GM23248 (cell line): ENCODE measurements around the gene DSTYK. TPM values are rescaled to one million over a fixed set of nuclear protein-coding genes. Genes with fewer than 3 reads are reported as not detected.

Experiments
- DNase-seq: peaks from one replicate; pipeline ENCODE4 v3.0.0-alpha.2; 2015
- H2AFZ ChIP-seq: fragments of 200-600 bp; sonication (generic); 2 replicates; pipeline ENCODE4 v1.6.1; 2016; ENCODE audit warnings: antibody characterized with exemption
- H3F3A ChIP-seq: fragments of 200-600 bp; sonication (generic); 2 replicates; pipeline ENCODE4 v1.6.1; 2016; ENCODE audit warnings: mild to moderate bottlenecking, antibody characterized with exemption, mixed run types; ENCODE audit not compliant: insufficient read depth
- H3K27ac ChIP-seq: fragments of 200-600 bp; sonication (generic); 2 replicates; pipeline ENCODE4 v1.5.1; 2016; ENCODE audit warnings: mild to moderate bottlenecking
- H3K27me3 ChIP-seq: fragments of 200-600 bp; sonication (generic); replicated peaks from 2 replicates; pipeline ENCODE4 v1.6.1; 2016; ENCODE audit warnings: mild to moderate bottlenecking; ENCODE audit not compliant: insufficient read depth
- H3K36me3 ChIP-seq: fragments of 200-600 bp; sonication (generic); 2 replicates; pipeline ENCODE4 v1.6.1; 2016; ENCODE audit warnings: low read depth, mild to moderate bottlenecking
- H3K4me1 ChIP-seq: fragments of 200-600 bp; sonication (generic); 2 replicates; pipeline ENCODE4 v1.6.1; 2016; ENCODE audit warnings: mild to moderate bottlenecking; ENCODE audit not compliant: insufficient read depth
- H3K4me2 ChIP-seq: fragments of 200-600 bp; sonication (generic); one replicate; pipeline ENCODE4 v1.6.1; 2016; ENCODE audit warnings: mild to moderate bottlenecking; ENCODE audit not compliant: unreplicated experiment
- H3K4me3 ChIP-seq: fragments of 200-600 bp; sonication (generic); 2 replicates; pipeline ENCODE4 v1.5.1; 2016; ENCODE audit warnings: mild to moderate bottlenecking
- H3K79me2 ChIP-seq: fragments of 200-600 bp; sonication (generic); 2 replicates; pipeline ENCODE4 v1.6.1; 2016; ENCODE audit warnings: mild to moderate bottlenecking; ENCODE audit not compliant: insufficient read depth
- H3K9ac ChIP-seq: fragments of 200-600 bp; sonication (generic); 2 replicates; pipeline ENCODE4 v1.6.1; 2016; ENCODE audit warnings: mild to moderate bottlenecking
- H3K9me2 ChIP-seq: fragments of 200-600 bp; sonication (generic); 2 replicates; pipeline ENCODE4 v1.6.1; 2016; ENCODE audit warnings: mixed run types, mild to moderate bottlenecking, moderate library complexity; ENCODE audit not compliant: insufficient read depth
- H3K9me3 ChIP-seq: fragments of 200-600 bp; sonication (generic); one replicate; pipeline ENCODE4 v1.6.1; 2017; ENCODE audit warnings: low read depth
- H4K20me1 ChIP-seq: fragments of 200-600 bp; sonication (generic); 2 replicates; pipeline ENCODE4 v1.6.0; 2016; ENCODE audit not compliant: insufficient read depth
- EZH2 ChIP-seq: fragments of 200-600 bp; sonication (generic); IDR thresholded peaks from 2 replicates; pipeline ENCODE4 v1.6.1; 2018; ENCODE audit warnings: antibody characterized with exemption, mild to moderate bottlenecking; ENCODE audit not compliant: insufficient read depth, poor library complexity, severe bottlenecking
- EZH2phosphoT487 ChIP-seq: fragments of 200-600 bp; sonication (generic); IDR thresholded peaks from 2 replicates; pipeline ENCODE4 v1.6.1; 2018; ENCODE audit warnings: antibody characterized with exemption, moderate library complexity, mild to moderate bottlenecking, low read depth; ENCODE audit not compliant: insufficient read depth
- WGBS, 2 experiments: methylation state at CpG; one replicate each; pipeline ENCODE4 v1.1.6; 2015 to 2017; ENCODE audit warnings: low lambda C conversion rate in 2 of 2, low coverage in 1 of 2; ENCODE audit errors: missing lambda C conversion rate in 2 of 2; 5-methylcytosine and 5-hydroxymethylcytosine counted together
- in situ Hi-C: fragments of 300-500 bp; cut with MboI; formaldehyde crosslinking; loops from 2 replicates; pipeline ENCODE4 v1.15.0; 2020
- polyA plus RNA-seq: library from polyadenylated mRNA; unstranded; fragments of >200 nt; fragmentation: Nextera tagmentation; extraction: Ambion mirVana; gene quantifications from 2 replicates; pipeline ENCODE4 v1.2.1, GENCODE V29; 2016
- total RNA-seq: library from RNA; depleted of rRNA; stranded (reverse); fragments of >200 nt; shearing (Covaris generic); gene quantifications from 2 replicates; pipeline ENCODE4 v1.2.3, GENCODE V29; 2014

The DSTYK gene
- total and polyA plus RNA-seq, 2 experiments from 2014 or later = 9.8 to 12.1 TPM

- Histone ChIP-seq H3K4me1 (peaks cover 14% of the 10 kb centered on the region), H2AFZ (no peak overlapping the region), H3K27me3 (no peaks in the 10 kb centered on the region), H4K20me1 (0 out of 2 replicates have a peak, but pooled peaks cover 7% of the 10 kb centered on the region), H3K79me2 (peaks cover 98% of the 10 kb centered on the region), H3F3A (peaks cover 6% of the 10 kb centered on the region; the same call in 1 of the 2 replicates), H3K4me3 (no peak overlapping the region), H3K9me2 (no peaks in the 10 kb centered on the region), H3K36me3 (no peaks in the 10 kb centered on the region), H3K27ac (no peak overlapping the region), H3K4me2 (no peak overlapping the region), H3K9me3 (no peaks in the 10 kb centered on the region), H3K9ac (no peak overlapping the region)
- in situ Hi-C loops = no loop called here
- DNase-seq = no peak
- 50 to 59% methylated on average over 2 of the region's 2 CpGs for WGBS, 2 experiments
- TF ChIP-seq EZH2phosphoT487 (no peak), EZH2 (no peak)
Measured at GRCh38 chr1:205189131-205189530, 22.4 kb downstream of the DSTYK start.

- WGBS, 2 experiments = 25 to 34% methylated on average over 2 of the region's 2 CpGs
- Histone ChIP-seq H3K36me3 (no peaks in the 10 kb centered on the region), H3K79me2 (peaks cover 98% of the 10 kb centered on the region), H3K9me3 (no peaks in the 10 kb centered on the region), H3K27ac (no peak overlapping the region), H3K9ac (no peak overlapping the region), H3K4me3 (no peak overlapping the region), H3F3A (peaks cover 11% of the 10 kb centered on the region), H3K4me1 (peaks cover 19% of the 10 kb centered on the region), H4K20me1 (peaks cover 7% of the 10 kb centered on the region; the same call in 1 of the 2 replicates), H3K4me2 (no peak overlapping the region), H3K27me3 (no peaks in the 10 kb centered on the region), H2AFZ (no peak overlapping the region), H3K9me2 (no peaks in the 10 kb centered on the region)
- TF ChIP-seq EZH2 (no peak), EZH2phosphoT487 (no peak)
- no peak for DNase-seq
- in situ Hi-C loops = no loop called here
Measured at GRCh38 chr1:205188596-205188995, 22.9 kb downstream of the DSTYK start.

- DNase-seq = peak; percentile 19
- H3K4me3 ChIP-seq = no peak overlapping the region
- H3K9me3 ChIP-seq = no peaks in the 10 kb centered on the region
- peaks cover 16% of the 10 kb centered on the region for H3F3A ChIP-seq
- H3K36me3 ChIP-seq = no peaks in the 10 kb centered on the region
- peaks cover 7% of the 10 kb centered on the region; the same call in 1 of the 2 replicates for H4K20me1 ChIP-seq
- in situ Hi-C loops = no loop called here
- peaks cover 24% of the 10 kb centered on the region for H3K4me1 ChIP-seq
- H3K9ac ChIP-seq = no peak overlapping the region
- TF ChIP-seq EZH2phosphoT487 (no peak), EZH2 (no peak)
- no peaks in the 10 kb centered on the region for H3K9me2 ChIP-seq
- 67 to 75% methylated on average over 2 of the region's 2 CpGs for WGBS, 2 experiments
- no peak overlapping the region for H3K4me2 ChIP-seq
- peaks cover 93% of the 10 kb centered on the region for H3K79me2 ChIP-seq
- no peak overlapping the region for H3K27ac ChIP-seq
- no peaks in the 10 kb centered on the region for H3K27me3 ChIP-seq
- no peak overlapping the region for H2AFZ ChIP-seq
Measured at GRCh38 chr1:205188098-205188497, 23.4 kb downstream of the DSTYK start.

DNA sequence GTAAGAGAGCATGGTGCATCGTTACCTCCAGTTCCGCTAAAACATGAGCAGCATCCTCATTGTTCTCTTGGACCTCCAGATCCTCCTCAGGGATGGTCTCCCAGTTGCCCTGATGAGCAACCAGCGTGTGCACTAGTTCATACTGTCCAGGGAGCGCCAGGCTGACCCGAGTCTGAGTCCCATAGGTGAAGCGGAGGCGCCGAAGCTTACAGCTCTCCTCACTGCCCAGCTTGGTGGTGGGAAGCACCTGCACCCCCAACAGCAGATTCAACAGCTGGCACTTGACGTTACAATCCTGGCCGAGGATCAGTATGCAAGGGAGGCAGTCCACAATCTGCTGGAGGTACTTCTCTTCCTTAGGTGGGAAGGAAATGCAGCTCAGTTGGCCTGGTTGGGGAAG lies 24.1 kb downstream of the DSTYK start:
- H3K27me3 ChIP-seq = no peaks in the 10 kb centered on the region
- H3K27ac ChIP-seq = no peak overlapping the region
- 96 to 97% methylated on average over 10 of the region's 10 CpGs for whole genome bisulfite sequencing, 2 experiments
- peaks cover 26% of the 10 kb centered on the region for H3K4me1 ChIP-seq
- H3K9me2 ChIP-seq = no peaks in the 10 kb centered on the region
- H3F3A ChIP-seq = peaks cover 20% of the 10 kb centered on the region
- TF ChIP-seq EZH2phosphoT487 (no peak), EZH2 (no peak)
- H3K79me2 ChIP-seq = peaks cover 86% of the 10 kb centered on the region
- no peaks in the 10 kb centered on the region for H3K36me3 ChIP-seq
- H3K4me2 ChIP-seq = no peak overlapping the region
- no peak overlapping the region for H3K9ac ChIP-seq
- no peak overlapping the region for H2AFZ ChIP-seq
- H4K20me1 ChIP-seq = peaks cover 7% of the 10 kb centered on the region; the same call in 1 of the 2 replicates
- DNase-seq = no peak
- in situ Hi-C loops = no loop called here
- H3K9me3 ChIP-seq = no peaks in the 10 kb centered on the region
- H3K4me3 ChIP-seq = no peak overlapping the region

GRCh38 chr1:205186191-205186590 lies 25.3 kb downstream of the DSTYK start:
- in situ Hi-C loops = no loop called here
- Histone ChIP-seq H3K4me1 (peaks cover 21% of the 10 kb centered on the region), H3K79me2 (peaks cover 84% of the 10 kb centered on the region), H3K4me2 (no peak overlapping the region), H3K9ac (no peak overlapping the region), H3K4me3 (no peak overlapping the region), H3F3A (peaks cover 20% of the 10 kb centered on the region), H2AFZ (no peak overlapping the region), H3K36me3 (no peaks in the 10 kb centered on the region), H3K9me2 (no peaks in the 10 kb centered on the region), H3K9me3 (no peaks in the 10 kb centered on the region), H4K20me1 (peaks cover 7% of the 10 kb centered on the region; the same call in 1 of the 2 replicates), H3K27me3 (no peaks in the 10 kb centered on the region), H3K27ac (no peak overlapping the region)
- no peak for TF ChIP-seq EZH2phosphoT487
- TF ChIP-seq EZH2 = no peak
- DNase-seq = no peak
